Fibroblast of lung (primary cell): Measurements from ENCODE around the gene STK32B. TPM values are rescaled to one million over a fixed set of nuclear protein-coding genes. Genes with fewer than 3 reads are reported as not detected.
A peak's percentile ranks its signal among the peaks of the same experiment; 100 is the strongest.

ENCODE experiments used
- DNase-seq, 2 donors: peaks; one replicate each; pipeline versions ENCODE4 v3.0.0 to v3.0.0-alpha.2; 2010; ENCODE audit warnings: low read depth in 2 of 2
- H2AFZ ChIP-seq: 2 replicates; pipeline ENCODE4 v1.5.1; 2012; ENCODE audit warnings: low read length, control low read depth, inconsistent platforms
- H3K27ac ChIP-seq: 2 replicates; pipeline ENCODE4 v1.5.1; 2011; ENCODE audit warnings: low read length, control low read depth; ENCODE audit not compliant: insufficient read depth
- H3K27me3 ChIP-seq: 2 replicates; pipeline ENCODE4 v1.5.1; 2011; ENCODE audit warnings: mild to moderate bottlenecking, low read length; ENCODE audit not compliant: control insufficient read depth, insufficient read depth
- H3K36me3 ChIP-seq: 2 replicates; pipeline ENCODE4 v1.5.1; 2011; ENCODE audit warnings: low read length; ENCODE audit not compliant: control insufficient read depth, insufficient read depth
- H3K4me1 ChIP-seq: 2 replicates; pipeline ENCODE4 v1.5.1; 2011; ENCODE audit warnings: low read length; ENCODE audit not compliant: control insufficient read depth, insufficient read depth; ENCODE audit errors: extremely low read depth
- H3K4me2 ChIP-seq: 2 replicates; pipeline ENCODE4 v1.5.1; 2011; ENCODE audit warnings: low read length, control low read depth; ENCODE audit not compliant: insufficient read depth; ENCODE audit errors: extremely low read depth
- H3K4me3 ChIP-seq, 4 experiments: fragments of 200-600 bp in 1 of 4; sonication (generic) in 1 of 4; replicated peaks in 1 of 4; 2 replicates each; pipeline ENCODE4 v1.5.1; 2011 to 2016; ENCODE audit warnings: low read length in 4 of 4, low read depth in 3 of 4, mild to moderate bottlenecking in 3 of 4, control low read depth in 2 of 4, inconsistent platforms in 1 of 4, mixed read lengths in 1 of 4; ENCODE audit not compliant: insufficient read depth in 1 of 4; ENCODE audit errors: control extremely low read depth in 1 of 4
- H3K79me2 ChIP-seq: 2 replicates; pipeline ENCODE4 v1.5.1; 2012; ENCODE audit warnings: mild to moderate bottlenecking, low read length, inconsistent platforms; ENCODE audit not compliant: control insufficient read depth, insufficient read depth
- H3K9ac ChIP-seq: 2 replicates; pipeline ENCODE4 v1.5.1; 2011; ENCODE audit warnings: mild to moderate bottlenecking, low read length, control low read depth; ENCODE audit not compliant: insufficient read depth
- H3K9me3 ChIP-seq: 2 replicates; pipeline ENCODE4 v1.5.1; 2012; ENCODE audit warnings: low read depth, low read length; ENCODE audit not compliant: control insufficient read depth, insufficient read depth
- H4K20me1 ChIP-seq: 2 replicates; pipeline ENCODE4 v1.5.1; 2011; ENCODE audit warnings: low read length; ENCODE audit not compliant: control insufficient read depth, insufficient read depth; ENCODE audit errors: extremely low read depth
- EZH2 ChIP-seq: IDR thresholded peaks from 2 replicates; pipeline ENCODE4 v1.5.1; 2012; ENCODE audit warnings: low read length, control low read depth, mild to moderate bottlenecking; ENCODE audit errors: missing control alignments
- polyA plus RNA-seq, 2 donors: library from polyadenylated mRNA; depleted of rRNA in 1 of 2; stranded (reverse) in 1 of 2; unstranded in 1 of 2; fragments of >200 nt; gene quantifications; 2 replicates each; pipeline ENCODE4 v1.2.1, GENCODE V29; 2011 to 2012; ENCODE audit warnings: missing spikeins in 1 of 2
- total RNA-seq: library from RNA; depleted of rRNA; stranded (reverse); fragments of >200 nt; gene quantifications from 2 replicates; pipeline ENCODE4 v1.2.1, GENCODE V29; 2014
- TF ChIP-seq, protein P1 (sequence below), 2 donors: IDR thresholded peaks in 1 of 2; conservative IDR thresholded peaks in 1 of 2; 1 replicate in 1 of 2; 2 replicates in 1 of 2; pipeline ENCODE4 v1.5.1; 2011 to 2012; ENCODE audit warnings: low read length in 2 of 2, control low read depth in 1 of 2, inconsistent platforms in 1 of 2, low read depth in 1 of 2, mild to moderate bottlenecking in 1 of 2

The STK32B gene
- total and polyA plus RNA-seq, 2 donors (not counting 1 experiment from before 2014, with no cell fraction given), result 0.50 to 1.4 TPM

GRCh38 chr4:5357870-5358269 is 306.6 kb downstream of the STK32B start:
- DNase-seq, result no peak
- no peaks in the 10 kb centered on the region for H3K9me3 ChIP-seq
- TF ChIP-seq EZH2, result no peak
- TF ChIP-seq, protein P1, sequence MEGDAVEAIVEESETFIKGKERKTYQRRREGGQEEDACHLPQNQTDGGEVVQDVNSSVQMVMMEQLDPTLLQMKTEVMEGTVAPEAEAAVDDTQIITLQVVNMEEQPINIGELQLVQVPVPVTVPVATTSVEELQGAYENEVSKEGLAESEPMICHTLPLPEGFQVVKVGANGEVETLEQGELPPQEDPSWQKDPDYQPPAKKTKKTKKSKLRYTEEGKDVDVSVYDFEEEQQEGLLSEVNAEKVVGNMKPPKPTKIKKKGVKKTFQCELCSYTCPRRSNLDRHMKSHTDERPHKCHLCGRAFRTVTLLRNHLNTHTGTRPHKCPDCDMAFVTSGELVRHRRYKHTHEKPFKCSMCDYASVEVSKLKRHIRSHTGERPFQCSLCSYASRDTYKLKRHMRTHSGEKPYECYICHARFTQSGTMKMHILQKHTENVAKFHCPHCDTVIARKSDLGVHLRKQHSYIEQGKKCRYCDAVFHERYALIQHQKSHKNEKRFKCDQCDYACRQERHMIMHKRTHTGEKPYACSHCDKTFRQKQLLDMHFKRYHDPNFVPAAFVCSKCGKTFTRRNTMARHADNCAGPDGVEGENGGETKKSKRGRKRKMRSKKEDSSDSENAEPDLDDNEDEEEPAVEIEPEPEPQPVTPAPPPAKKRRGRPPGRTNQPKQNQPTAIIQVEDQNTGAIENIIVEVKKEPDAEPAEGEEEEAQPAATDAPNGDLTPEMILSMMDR (conservative IDR thresholded peaks at IDR 0.05 in 1 of 2, IDR thresholded peaks at IDR 0.05 in 1 of 2; ENCODE audit: low read depth in 1 of 2, low read length in 2 of 2), result no peak
- no peak overlapping the region for H3K4me3 ChIP-seq
- H3K36me3 ChIP-seq, result no peaks in the 10 kb centered on the region
- H3K27ac ChIP-seq, result no peak overlapping the region
- no peaks in the 10 kb centered on the region for H4K20me1 ChIP-seq
- H3K27me3 ChIP-seq, result no peaks in the 10 kb centered on the region
- no peak overlapping the region for H2AFZ ChIP-seq
- no peaks in the 10 kb centered on the region for H3K79me2 ChIP-seq
- H3K4me1 ChIP-seq, result no peaks in the 10 kb centered on the region
- no peak overlapping the region for H3K4me2 ChIP-seq
- H3K9ac ChIP-seq, result no peak overlapping the region

GRCh38 chr4:5361968-5362367 is 310.7 kb downstream of the STK32B start:
- H3K79me2 ChIP-seq, result no peaks in the 10 kb centered on the region
- no peak overlapping the region for H3K27ac ChIP-seq
- no peaks in the 10 kb centered on the region for H3K4me1 ChIP-seq
- H3K36me3 ChIP-seq, result no peaks in the 10 kb centered on the region
- TF ChIP-seq, protein P1 (conservative IDR thresholded peaks at IDR 0.05 in 1 of 2, IDR thresholded peaks at IDR 0.05 in 1 of 2; ENCODE audit: low read depth in 1 of 2, low read length in 2 of 2), result no peak
- TF ChIP-seq EZH2, result no peak
- peak in 1 of 2 donors; percentile 35 for DNase-seq
- H2AFZ ChIP-seq, result no peak overlapping the region
- H3K9ac ChIP-seq, result no peak overlapping the region
- H4K20me1 ChIP-seq, result no peaks in the 10 kb centered on the region
- H3K4me3 ChIP-seq, result no peak overlapping the region
- H3K4me2 ChIP-seq, result no peak overlapping the region
- H3K9me3 ChIP-seq, result no peaks in the 10 kb centered on the region
- no peaks in the 10 kb centered on the region for H3K27me3 ChIP-seq

DNA sequence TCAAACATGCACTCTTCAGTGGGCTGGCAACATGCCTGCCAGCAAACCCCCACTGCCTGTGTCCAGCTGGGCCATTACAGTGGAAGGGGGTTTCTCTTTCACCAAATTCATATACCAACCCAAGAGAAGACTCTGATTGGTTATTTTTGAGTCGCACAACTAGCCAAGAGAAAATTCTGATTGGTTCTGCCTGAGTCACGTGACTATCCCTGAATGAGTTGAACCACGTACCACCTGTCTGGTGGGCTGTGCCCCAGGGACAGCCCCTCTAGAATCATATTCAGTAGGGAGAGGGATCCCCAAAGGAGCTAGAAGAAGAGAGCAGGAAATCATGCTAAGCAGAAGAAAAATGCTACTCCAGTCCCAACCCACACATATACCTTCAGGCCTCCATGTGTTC is 313.1 kb downstream of the STK32B start:
- Histone ChIP-seq H3K36me3 (no peaks in the 10 kb centered on the region), H4K20me1 (no peaks in the 10 kb centered on the region), H3K27ac (no peak overlapping the region), H3K79me2 (no peaks in the 10 kb centered on the region), H3K9ac (no peak overlapping the region), H3K9me3 (no peaks in the 10 kb centered on the region), H3K4me3 (no peak overlapping the region), H3K4me2 (no peak overlapping the region), H3K27me3 (no peaks in the 10 kb centered on the region), H3K4me1 (no peaks in the 10 kb centered on the region), H2AFZ (no peak overlapping the region)
- DNase-seq, result no peak
- TF ChIP-seq EZH2, result no peak
- TF ChIP-seq, protein P1 (conservative IDR thresholded peaks at IDR 0.05 in 1 of 2, IDR thresholded peaks at IDR 0.05 in 1 of 2; ENCODE audit: low read depth in 1 of 2, low read length in 2 of 2), result no peak
